Astrocyte (in vitro differentiated cells and primary cell): ENCODE results near the gene EIF4E1B. TPM values are rescaled to one million over a fixed set of nuclear protein-coding genes. Genes with fewer than 3 reads are reported as not detected.

Experiments used
- DNase-seq: peaks from one replicate; pipeline ENCODE4 v3.0.0-alpha.2; 2010; ENCODE audit warnings: low read depth
- FAIRE-seq: peaks from 2 replicates; lab custom pipeline; 2011; peaks lifted over from hg19 to GRCh38; lab: Jason Lieb, UNC
- H2AFZ ChIP-seq: 2 replicates; pipeline ENCODE4 v1.6.0; 2012; ENCODE audit warnings: low read depth, low read length, inconsistent platforms
- H3K27ac ChIP-seq: 2 replicates; pipeline ENCODE4 v1.5.1; 2011; ENCODE audit warnings: low read depth, low read length, inconsistent platforms
- H3K27me3 ChIP-seq: 2 replicates; pipeline ENCODE4 v1.6.0; 2011; ENCODE audit warnings: low read length, inconsistent platforms; ENCODE audit not compliant: insufficient read depth
- H3K36me3 ChIP-seq: 2 replicates; pipeline ENCODE4 v1.5.1; 2011; ENCODE audit warnings: low read length, inconsistent platforms; ENCODE audit not compliant: insufficient read depth
- H3K4me1 ChIP-seq: 2 replicates; pipeline ENCODE4 v1.5.1; 2011; ENCODE audit warnings: low read length, inconsistent platforms; ENCODE audit not compliant: insufficient read depth
- H3K4me2 ChIP-seq: 2 replicates; pipeline ENCODE4 v1.6.0; 2012; ENCODE audit warnings: low read length, inconsistent platforms
- H3K4me3 ChIP-seq: 2 replicates; pipeline ENCODE4 v1.5.1; 2011; ENCODE audit warnings: low read depth, mild to moderate bottlenecking, low read length, inconsistent platforms; ENCODE audit not compliant: insufficient read depth
- H3K79me2 ChIP-seq: 2 replicates; pipeline ENCODE4 v1.6.0; 2012; ENCODE audit warnings: mild to moderate bottlenecking, low read length, inconsistent platforms; ENCODE audit not compliant: insufficient read depth
- H3K9ac ChIP-seq: 2 replicates; pipeline ENCODE4 v1.6.0; 2012; ENCODE audit warnings: mild to moderate bottlenecking, low read length, inconsistent platforms
- H3K9me3 ChIP-seq: 2 replicates; pipeline ENCODE4 v1.5.1; 2012; ENCODE audit warnings: low read depth, mild to moderate bottlenecking, low read length, inconsistent platforms; ENCODE audit not compliant: insufficient read depth
- H4K20me1 ChIP-seq: 2 replicates; pipeline ENCODE4 v1.6.0; 2012; ENCODE audit warnings: low read length, inconsistent platforms; ENCODE audit not compliant: insufficient read depth
- H3K27ac Mint-ChIP-seq: one replicate; pipeline ENCODE4 v1.8.0; 2021; ENCODE audit warnings: mild to moderate bottlenecking, mixed read lengths; ENCODE audit not compliant: unreplicated experiment
- H3K27me3 Mint-ChIP-seq: one replicate; pipeline ENCODE4 v1.8.0; 2021; ENCODE audit warnings: low read depth, mixed read lengths; ENCODE audit not compliant: unreplicated experiment
- H3K36me3 Mint-ChIP-seq: one replicate; pipeline ENCODE4 v1.8.0; 2021; ENCODE audit warnings: low read depth, mixed read lengths; ENCODE audit not compliant: unreplicated experiment
- H3K4me1 Mint-ChIP-seq: one replicate; pipeline ENCODE4 v1.8.0; 2021; ENCODE audit warnings: low read depth, mixed read lengths; ENCODE audit not compliant: unreplicated experiment
- H3K4me3 Mint-ChIP-seq: one replicate; pipeline ENCODE4 v1.8.0; 2021; ENCODE audit warnings: mild to moderate bottlenecking, moderate library complexity, mixed read lengths; ENCODE audit not compliant: unreplicated experiment
- H3K9me3 Mint-ChIP-seq: one replicate; pipeline ENCODE4 v1.8.0; 2021; ENCODE audit warnings: mild to moderate bottlenecking, mixed read lengths; ENCODE audit not compliant: unreplicated experiment
- EZH2 ChIP-seq: IDR thresholded peaks from 2 replicates; pipeline ENCODE4 v1.6.1; 2012; ENCODE audit warnings: mild to moderate bottlenecking, low read length, inconsistent platforms; ENCODE audit not compliant: insufficient read depth
- total RNA-seq: library from RNA; stranded (reverse); gene quantifications from 2 replicates; pipeline ENCODE4 v1.2.1, GENCODE V29; 2021
- TF ChIP-seq, protein P1 (sequence below): IDR thresholded peaks from 2 replicates; pipeline ENCODE4 v1.5.1; 2011; ENCODE audit warnings: low read depth, mild to moderate bottlenecking, inconsistent platforms, low read length, moderate library complexity; ENCODE audit not compliant: insufficient read depth

Gene EIF4E1B
- total RNA-seq, 1 donor from 2014 or later: not detected

DNA sequence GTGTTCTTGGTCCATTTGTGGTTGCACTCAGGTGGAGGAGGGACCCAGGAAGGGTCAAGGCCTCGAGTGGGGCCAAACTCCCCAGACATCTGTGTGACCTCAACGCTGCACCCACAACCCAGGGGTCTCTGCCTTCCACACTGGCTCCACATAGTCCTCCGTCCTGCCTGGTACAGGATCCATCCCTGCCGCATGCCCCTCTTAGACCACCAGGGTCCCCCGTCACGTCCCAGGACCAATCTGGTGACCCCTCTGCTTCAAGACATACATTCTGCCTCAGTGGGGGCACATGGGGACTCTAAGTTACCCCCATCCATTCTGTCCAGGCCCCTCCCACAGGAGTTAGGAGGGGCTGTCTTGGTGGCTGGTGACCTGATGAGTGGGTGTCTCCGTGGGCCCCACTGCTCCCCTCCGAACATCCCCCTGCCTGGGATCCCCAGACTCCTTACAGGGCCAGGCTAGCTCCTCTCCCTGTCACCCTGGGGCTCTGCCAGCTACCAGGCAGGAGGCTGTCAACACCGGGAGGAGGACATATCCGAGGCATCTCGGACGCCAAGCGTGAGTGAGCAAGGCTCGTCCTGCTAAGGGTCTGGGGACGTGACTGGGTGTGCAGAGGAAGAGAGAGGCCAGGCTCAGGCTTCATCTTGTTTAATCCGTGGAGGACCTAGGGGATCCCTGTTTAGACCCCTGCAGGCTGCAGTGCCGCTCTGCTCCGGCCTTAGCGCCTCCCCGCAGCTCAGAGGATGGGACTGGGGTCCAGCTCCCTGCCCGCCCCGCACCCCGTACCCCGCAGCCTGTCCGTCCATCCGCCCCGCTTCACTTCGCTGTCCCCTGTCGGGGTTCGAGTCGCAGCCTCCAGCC, 49.1 kb downstream of the EIF4E1B start:
- Mint-ChIP-seq H3K4me3 (no peak overlapping the region), H3K9me3 (peaks cover 6% of the 10 kb centered on the region), H3K4me1 (no peaks in the 10 kb centered on the region), H3K36me3 (peaks cover 1% of the 10 kb centered on the region), H3K27ac (no peak overlapping the region), H3K27me3 (peaks cover 45% of the 10 kb centered on the region)
- Histone ChIP-seq H3K36me3 (no peaks in the 10 kb centered on the region), H3K79me2 (no peaks in the 10 kb centered on the region), H4K20me1 (no peaks in the 10 kb centered on the region), H3K4me1 (peaks cover 2% of the 10 kb centered on the region), H3K27ac (no peak overlapping the region), H3K4me3 (no peak overlapping the region), H3K27me3 (peaks cover 53% of the 10 kb centered on the region), H3K9ac (no peak overlapping the region), H2AFZ (peak overlapping the region; percentile 10), H3K9me3 (no peaks in the 10 kb centered on the region), H3K4me2 (peak overlapping the region; percentile 54)
- DNase-seq (no peak), FAIRE-seq (no peak)
- TF ChIP-seq, protein P1, sequence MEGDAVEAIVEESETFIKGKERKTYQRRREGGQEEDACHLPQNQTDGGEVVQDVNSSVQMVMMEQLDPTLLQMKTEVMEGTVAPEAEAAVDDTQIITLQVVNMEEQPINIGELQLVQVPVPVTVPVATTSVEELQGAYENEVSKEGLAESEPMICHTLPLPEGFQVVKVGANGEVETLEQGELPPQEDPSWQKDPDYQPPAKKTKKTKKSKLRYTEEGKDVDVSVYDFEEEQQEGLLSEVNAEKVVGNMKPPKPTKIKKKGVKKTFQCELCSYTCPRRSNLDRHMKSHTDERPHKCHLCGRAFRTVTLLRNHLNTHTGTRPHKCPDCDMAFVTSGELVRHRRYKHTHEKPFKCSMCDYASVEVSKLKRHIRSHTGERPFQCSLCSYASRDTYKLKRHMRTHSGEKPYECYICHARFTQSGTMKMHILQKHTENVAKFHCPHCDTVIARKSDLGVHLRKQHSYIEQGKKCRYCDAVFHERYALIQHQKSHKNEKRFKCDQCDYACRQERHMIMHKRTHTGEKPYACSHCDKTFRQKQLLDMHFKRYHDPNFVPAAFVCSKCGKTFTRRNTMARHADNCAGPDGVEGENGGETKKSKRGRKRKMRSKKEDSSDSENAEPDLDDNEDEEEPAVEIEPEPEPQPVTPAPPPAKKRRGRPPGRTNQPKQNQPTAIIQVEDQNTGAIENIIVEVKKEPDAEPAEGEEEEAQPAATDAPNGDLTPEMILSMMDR: no peak
- no peak for TF ChIP-seq EZH2

DNA sequence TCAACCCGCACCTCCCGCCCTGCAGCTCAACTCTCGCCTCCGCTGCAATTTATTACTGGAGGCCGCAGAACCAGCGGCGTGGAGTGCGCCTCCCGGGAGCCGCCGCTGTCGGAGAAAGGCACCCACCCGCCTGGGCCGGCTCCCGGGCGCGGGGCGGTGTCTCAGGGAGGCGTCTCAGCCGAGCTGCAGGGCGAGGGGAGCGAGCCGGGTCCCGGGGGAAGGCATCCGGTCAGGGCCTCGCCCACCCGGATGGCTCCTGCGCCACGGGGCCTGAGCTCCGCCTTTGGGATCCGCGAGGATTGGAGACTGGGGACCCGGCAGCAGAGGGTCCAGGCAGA, 49.7 kb downstream of the EIF4E1B start:
- peak overlapping the region; percentile 54 for H3K4me2 ChIP-seq
- H4K20me1 ChIP-seq: no peaks in the 10 kb centered on the region
- peaks cover 2% of the 10 kb centered on the region for H3K4me1 ChIP-seq
- Mint-ChIP-seq H3K4me1 (no peaks in the 10 kb centered on the region), H3K27me3 (peaks cover 45% of the 10 kb centered on the region), H3K9me3 (peaks cover 8% of the 10 kb centered on the region), H3K36me3 (peaks cover 1% of the 10 kb centered on the region), H3K27ac (no peak overlapping the region), H3K4me3 (no peak overlapping the region)
- H3K27me3 ChIP-seq: peaks cover 53% of the 10 kb centered on the region
- H3K4me3 ChIP-seq: no peak overlapping the region
- no peak overlapping the region for H3K9ac ChIP-seq
- FAIRE-seq (no peak), DNase-seq (no peak)
- no peak for TF ChIP-seq EZH2
- TF ChIP-seq, protein P1: no peak
- H2AFZ ChIP-seq: peak overlapping the region; percentile 10
- no peaks in the 10 kb centered on the region for H3K79me2 ChIP-seq
- no peaks in the 10 kb centered on the region for H3K36me3 ChIP-seq
- no peak overlapping the region for H3K27ac ChIP-seq
- no peaks in the 10 kb centered on the region for H3K9me3 ChIP-seq

DNA sequence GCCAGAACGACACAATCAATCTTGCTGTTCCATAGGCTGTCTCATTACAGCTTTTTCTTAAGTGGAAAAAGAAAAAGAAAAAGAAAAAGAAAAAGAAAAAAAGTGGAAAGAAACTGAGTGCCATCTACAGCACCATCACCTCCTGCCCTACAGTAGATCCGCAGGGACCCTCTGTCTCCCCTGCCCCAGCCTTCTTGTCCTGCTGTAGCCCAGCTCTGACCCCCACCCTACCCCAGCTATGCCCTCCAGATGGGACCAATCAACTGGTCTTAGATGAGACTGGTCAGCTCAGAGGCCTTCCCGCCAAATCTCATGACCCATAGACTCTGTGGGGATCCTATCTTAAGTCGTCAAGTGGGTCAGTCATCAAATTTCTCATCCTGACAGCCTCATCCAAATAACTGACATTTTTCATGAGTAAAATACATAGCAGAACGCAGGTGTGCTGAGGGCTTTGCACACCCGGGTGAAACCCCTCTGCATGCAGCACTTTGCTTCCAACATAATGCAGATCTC, 51.6 kb downstream of the EIF4E1B start:
- H3K27me3 Mint-ChIP-seq: peaks cover 45% of the 10 kb centered on the region
- no peak for FAIRE-seq
- no peak for DNase-seq
- H3K9ac ChIP-seq: no peak overlapping the region
- no peaks in the 10 kb centered on the region for H3K9me3 ChIP-seq
- TF ChIP-seq EZH2: no peak
- TF ChIP-seq, protein P1: no peak
- no peak overlapping the region for H3K4me3 ChIP-seq
- H3K4me3 Mint-ChIP-seq: no peak overlapping the region
- H3K36me3 Mint-ChIP-seq: peaks cover 1% of the 10 kb centered on the region
- no peak overlapping the region for H3K27ac ChIP-seq
- no peaks in the 10 kb centered on the region for H4K20me1 ChIP-seq
- no peaks in the 10 kb centered on the region for H3K4me1 Mint-ChIP-seq
- H3K27me3 ChIP-seq: peaks cover 53% of the 10 kb centered on the region
- no peaks in the 10 kb centered on the region for H3K4me1 ChIP-seq
- no peak overlapping the region for H2AFZ ChIP-seq
- peaks cover 6% of the 10 kb centered on the region for H3K9me3 Mint-ChIP-seq
- no peaks in the 10 kb centered on the region for H3K79me2 ChIP-seq
- no peak overlapping the region for H3K4me2 ChIP-seq
- no peaks in the 10 kb centered on the region for H3K36me3 ChIP-seq
- no peak overlapping the region for H3K27ac Mint-ChIP-seq
